ENCODE data around the gene EIF3CL.
"Not testable (repeated sequence)": the region's sequence is repeated elsewhere in the genome, so short reads cannot be mapped to it uniquely, and the experiment has no call there.

DNA sequence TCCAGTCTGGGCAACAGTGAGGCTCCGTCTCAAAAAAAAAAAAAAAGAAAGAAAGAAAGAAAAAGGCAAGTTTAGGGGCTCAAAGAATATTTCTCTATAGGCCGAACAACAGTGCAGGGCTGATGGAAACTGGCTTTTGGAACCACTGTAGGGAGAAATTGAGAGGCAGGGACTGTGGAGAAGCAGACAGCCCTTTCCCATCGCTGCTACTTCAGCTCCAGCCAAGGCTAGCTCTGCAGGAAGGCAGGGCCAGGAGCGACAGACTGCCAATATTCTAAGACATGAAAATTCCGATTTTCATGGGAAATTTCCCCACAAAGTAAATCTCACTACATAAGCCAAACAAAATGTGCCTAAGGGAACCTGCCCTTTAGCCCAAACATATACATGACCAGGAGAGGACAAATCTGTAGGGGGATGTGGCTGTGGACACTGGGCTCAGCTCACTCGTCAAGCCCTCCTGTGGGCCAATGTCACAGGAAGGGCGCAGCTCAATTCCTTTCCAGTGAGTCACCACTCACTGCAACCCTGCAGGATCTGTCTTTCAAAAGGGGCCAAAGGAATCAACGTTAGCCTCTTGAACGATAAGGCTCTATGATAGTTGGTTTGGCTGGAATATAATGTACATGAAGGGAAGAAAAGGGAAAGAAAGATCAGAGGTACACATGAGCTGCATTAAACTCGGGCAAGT is 21.3 kb downstream of the EIF3CL start:
- not testable (repeated sequence) for TF ChIP-seq POLR2AphosphoS5 (IDR thresholded peaks at IDR 0.05; ENCODE audit: insufficient read depth in 1 of 2, low read depth in 1 of 2); CTCF (IDR thresholded peaks at IDR 0.05); POLR2A (IDR thresholded peaks at IDR 0.05)
